H7 (cell line): Measurements from ENCODE around the gene PMF1. TPM values are rescaled to one million over a fixed set of nuclear protein-coding genes. Genes with fewer than 3 reads are reported as not detected.
"Not testable (repeated sequence)": the region's sequence is repeated elsewhere in the genome, so short reads cannot be mapped to it uniquely, and the experiment has no call there.

Experiments
- DNase-seq: peaks from one replicate; pipeline ENCODE4 v3.0.0; 2012
- H3K27me3 ChIP-seq: 2 replicates; pipeline ENCODE4 v1.6.0; 2011; ENCODE audit warnings: mild to moderate bottlenecking, low read length; ENCODE audit not compliant: control insufficient read depth, insufficient read depth
- H3K36me3 ChIP-seq: replicated peaks from 2 replicates; pipeline ENCODE4 v1.5.1; 2011; ENCODE audit warnings: low read length; ENCODE audit not compliant: control insufficient read depth, insufficient read depth
- H3K4me3 ChIP-seq: 2 replicates; pipeline ENCODE4 v1.5.1; 2011; ENCODE audit warnings: low read depth, mild to moderate bottlenecking, control low read depth, low read length, moderate library complexity; ENCODE audit not compliant: insufficient read depth
- total RNA-seq: library from RNA; depleted of rRNA; stranded (reverse); fragments of >200 nt; shearing (Covaris generic); gene quantifications from 2 replicates; pipeline ENCODE4 v1.2.3, GENCODE V29; 2014; rRNA removed

The PMF1 gene, protein sequence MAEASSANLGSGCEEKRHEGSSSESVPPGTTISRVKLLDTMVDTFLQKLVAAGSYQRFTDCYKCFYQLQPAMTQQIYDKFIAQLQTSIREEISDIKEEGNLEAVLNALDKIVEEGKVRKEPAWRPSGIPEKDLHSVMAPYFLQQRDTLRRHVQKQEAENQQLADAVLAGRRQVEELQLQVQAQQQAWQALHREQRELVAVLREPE
- total RNA-seq, result 286 and 290 TPM in 2 replicates

DNA sequence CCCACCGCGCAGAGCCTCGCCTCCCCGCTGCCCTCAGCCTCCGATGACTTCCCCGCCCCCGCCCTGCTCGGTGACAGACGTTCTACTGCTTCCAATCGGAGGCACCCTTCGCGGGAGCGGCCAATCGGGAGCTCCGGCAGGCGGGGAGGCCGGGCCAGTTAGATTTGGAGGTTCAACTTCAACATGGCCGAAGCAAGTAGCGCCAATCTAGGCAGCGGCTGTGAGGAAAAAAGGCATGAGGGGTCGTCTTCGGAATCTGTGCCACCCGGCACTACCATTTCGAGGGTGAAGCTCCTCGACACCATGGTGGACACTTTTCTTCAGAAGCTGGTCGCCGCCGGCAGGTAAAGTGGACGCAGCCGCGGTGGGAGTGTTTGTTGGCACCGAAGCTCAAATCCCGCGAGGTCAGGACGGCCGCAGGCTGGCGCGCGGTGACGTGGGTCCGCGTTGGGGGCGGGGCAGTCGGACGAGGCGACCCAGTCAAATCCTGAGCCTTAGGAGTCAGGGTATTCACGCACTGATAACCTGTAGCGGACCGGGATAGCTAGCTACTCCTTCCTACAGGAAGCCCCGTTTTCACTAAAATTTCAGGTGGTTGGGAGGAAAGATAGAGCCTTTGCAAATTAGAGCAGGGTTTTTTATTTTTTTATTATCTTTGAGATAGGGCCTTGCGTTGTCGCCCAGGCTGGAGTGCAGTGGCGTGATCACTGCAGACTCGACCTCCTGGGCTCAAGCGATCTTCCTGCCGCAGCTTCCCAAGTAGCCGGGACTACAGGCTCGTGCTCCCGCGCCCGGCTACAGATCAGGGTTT lies at the start of gene PMF1:
PMF1 (plus strand) TSS at position 175 of the 811 bp plus-strand sequence; CDS start at position 184, 9 bp downstream.
- DNase-seq, result peak; percentile 100
- H3K27me3 ChIP-seq, result no peaks in the 10 kb centered on the region
- H3K4me3 ChIP-seq, result peak within 1 kb of the TSS; percentile 93
- peaks cover 7% of the 10 kb centered on the region for H3K36me3 ChIP-seq

DNA sequence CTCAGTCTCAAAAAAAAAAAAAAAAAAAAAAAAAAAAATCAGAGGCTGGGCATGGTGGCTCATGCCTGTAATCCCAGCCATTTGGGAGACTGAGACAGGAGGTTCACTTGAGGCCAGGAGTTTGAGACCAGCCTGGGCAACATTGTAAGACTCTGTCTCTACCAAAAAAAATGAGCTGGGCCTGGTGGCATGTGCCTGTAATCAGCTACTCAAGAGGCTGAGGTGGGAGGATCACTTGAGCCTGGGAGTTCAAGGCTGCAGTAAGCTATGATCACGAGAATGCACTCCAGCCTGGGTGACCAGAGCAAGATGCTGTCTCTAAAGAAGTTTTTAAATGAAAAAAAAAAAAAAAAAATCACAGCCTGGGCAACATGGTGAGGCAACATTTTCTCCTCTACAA lies 49.1 kb upstream of the PMF1 start:
- no peak for DNase-seq
- no peaks in the 10 kb centered on the region for H3K27me3 ChIP-seq
- no peaks in the 10 kb centered on the region for H3K36me3 ChIP-seq
- H3K4me3 ChIP-seq, result no peak overlapping the region

DNA sequence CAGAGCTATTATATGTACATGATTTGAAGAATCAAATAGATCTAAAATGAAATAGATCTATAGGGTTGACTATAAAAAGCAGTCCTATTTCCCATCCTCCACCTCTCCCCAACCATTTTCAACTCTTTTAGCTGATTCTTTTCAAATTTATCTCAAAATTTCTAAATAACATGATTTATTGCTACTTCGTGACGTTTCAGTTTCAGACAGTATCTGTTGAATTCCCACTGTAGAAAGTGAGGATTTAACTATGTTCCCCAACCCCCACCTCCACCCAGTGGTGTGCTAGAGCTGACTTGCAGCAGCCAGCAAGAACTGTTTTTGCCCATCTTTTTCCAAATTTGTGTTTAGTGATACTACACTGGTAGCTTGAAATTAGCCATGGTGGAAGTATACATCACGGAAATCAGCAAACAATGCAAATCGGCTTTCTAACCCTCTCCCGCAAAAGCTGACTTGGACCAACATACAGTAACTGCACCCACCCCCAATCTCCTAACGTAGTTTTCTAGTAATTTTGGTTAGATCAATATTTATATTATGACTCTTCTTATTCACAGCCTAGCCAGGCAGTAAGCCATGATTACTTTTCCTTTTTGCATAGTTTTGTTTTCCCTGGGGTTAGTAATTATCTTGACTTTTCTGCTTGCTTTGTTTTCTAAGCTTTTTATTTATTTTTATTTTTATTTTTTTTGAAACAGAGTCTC lies 48.5 kb upstream of the PMF1 start:
- Histone ChIP-seq H3K4me3 (no peak overlapping the region), H3K27me3 (no peaks in the 10 kb centered on the region), H3K36me3 (no peaks in the 10 kb centered on the region)
- DNase-seq, result no peak

DNA sequence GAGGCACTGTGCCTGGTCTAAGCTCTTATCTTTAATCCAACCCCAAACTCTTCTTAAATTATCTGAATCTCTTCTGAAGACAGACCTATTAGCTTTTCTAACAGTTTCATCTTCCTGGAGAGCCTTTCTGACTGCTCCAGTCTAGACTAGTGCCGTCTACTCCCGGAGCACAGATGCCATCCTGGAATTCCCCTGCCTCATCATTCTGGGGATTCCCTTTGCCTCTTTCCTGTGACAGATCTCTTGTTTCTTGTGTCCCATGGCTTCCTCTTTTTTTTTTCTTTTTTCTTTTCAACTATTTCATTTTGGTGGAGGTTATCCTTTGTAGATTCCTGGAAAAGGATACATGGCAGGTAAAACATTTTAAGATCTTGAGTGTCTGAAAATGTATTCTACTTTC lies 47.7 kb upstream of the PMF1 start:
- H3K27me3 ChIP-seq, result no peaks in the 10 kb centered on the region
- DNase-seq, result no peak
- no peaks in the 10 kb centered on the region for H3K36me3 ChIP-seq
- no peak overlapping the region for H3K4me3 ChIP-seq

DNA sequence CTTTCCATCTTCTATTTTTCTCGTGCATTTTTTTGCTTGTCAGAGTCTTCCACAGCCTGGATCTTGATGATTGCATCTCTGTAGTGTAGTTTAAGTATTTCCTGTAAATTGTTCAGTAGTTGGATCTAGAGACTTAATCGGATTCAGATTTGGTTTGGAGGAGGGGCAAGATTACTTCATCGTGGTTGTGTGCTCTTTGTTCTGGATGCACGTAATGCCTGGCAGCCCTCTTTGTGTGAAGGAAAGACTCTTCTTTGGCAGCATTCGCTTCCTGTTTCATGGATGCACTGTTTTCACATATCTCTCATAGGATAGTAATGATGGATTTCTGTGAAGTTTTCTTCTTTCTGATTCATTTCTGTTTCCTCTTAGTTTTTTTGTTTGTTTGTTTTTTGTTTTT lies 45.3 kb upstream of the PMF1 start:
- Histone ChIP-seq H3K36me3 (no peaks in the 10 kb centered on the region), H3K27me3 (no peaks in the 10 kb centered on the region), H3K4me3 (no peak overlapping the region)
- no peak for DNase-seq

DNA sequence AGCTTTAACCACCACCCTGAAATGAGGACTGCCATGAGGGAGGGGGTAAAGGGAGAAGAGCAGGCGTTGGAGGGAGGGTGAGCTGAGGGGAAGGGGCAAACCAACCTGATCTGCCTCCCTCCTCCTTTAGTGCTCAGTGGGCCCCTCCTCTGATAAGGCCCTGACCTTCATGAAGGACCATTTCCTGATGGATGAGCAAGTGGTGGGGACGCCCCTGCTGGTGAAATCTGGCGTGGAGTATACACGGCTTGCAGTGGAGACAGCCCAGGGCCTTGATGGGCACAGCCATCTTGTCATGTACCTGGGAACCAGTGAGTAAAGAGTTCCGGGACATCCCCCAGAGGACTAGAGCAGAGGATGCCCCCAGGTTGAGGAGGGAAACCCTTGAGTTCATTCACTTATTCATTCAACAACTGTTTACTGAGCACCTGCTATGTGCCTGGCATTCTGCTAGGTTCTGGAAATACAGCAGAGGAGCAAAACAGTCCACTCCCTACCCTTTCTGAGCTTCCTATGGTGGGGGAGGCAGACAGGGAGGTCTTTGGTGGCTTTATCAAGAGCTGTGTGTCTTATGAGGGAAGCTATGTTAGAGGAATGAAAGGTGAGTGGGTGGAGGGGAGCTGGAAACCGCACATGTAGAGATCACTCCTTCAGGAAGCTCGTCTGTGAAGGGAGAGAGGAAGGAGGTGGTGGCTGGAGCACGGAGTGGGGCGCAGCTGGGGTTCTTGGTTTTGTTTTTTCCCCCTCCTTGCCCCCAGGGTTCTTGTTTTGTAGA lies 39.9 kb upstream of the PMF1 start:
- Histone ChIP-seq H3K36me3 (no peaks in the 10 kb centered on the region; the same call in none of the 2 replicates), H3K27me3 (no peaks in the 10 kb centered on the region), H3K4me3 (no peak overlapping the region)
- DNase-seq, result peak; percentile 71

DNA sequence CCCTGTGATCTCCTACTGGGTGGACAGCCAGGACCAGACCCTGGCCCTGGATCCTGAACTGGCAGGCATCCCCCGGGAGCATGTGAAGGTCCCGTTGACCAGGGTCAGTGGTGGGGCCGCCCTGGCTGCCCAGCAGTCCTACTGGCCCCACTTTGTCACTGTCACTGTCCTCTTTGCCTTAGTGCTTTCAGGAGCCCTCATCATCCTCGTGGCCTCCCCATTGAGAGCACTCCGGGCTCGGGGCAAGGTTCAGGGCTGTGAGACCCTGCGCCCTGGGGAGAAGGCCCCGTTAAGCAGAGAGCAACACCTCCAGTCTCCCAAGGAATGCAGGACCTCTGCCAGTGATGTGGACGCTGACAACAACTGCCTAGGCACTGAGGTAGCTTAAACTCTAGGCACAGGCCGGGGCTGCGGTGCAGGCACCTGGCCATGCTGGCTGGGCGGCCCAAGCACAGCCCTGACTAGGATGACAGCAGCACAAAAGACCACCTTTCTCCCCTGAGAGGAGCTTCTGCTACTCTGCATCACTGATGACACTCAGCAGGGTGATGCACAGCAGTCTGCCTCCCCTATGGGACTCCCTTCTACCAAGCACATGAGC lies 36.1 kb upstream of the PMF1 start:
- H3K27me3 ChIP-seq, result no peaks in the 10 kb centered on the region
- H3K4me3 ChIP-seq, result no peak overlapping the region
- no peaks in the 10 kb centered on the region; the same call in none of the 2 replicates for H3K36me3 ChIP-seq
- DNase-seq, result peak; percentile 40

DNA sequence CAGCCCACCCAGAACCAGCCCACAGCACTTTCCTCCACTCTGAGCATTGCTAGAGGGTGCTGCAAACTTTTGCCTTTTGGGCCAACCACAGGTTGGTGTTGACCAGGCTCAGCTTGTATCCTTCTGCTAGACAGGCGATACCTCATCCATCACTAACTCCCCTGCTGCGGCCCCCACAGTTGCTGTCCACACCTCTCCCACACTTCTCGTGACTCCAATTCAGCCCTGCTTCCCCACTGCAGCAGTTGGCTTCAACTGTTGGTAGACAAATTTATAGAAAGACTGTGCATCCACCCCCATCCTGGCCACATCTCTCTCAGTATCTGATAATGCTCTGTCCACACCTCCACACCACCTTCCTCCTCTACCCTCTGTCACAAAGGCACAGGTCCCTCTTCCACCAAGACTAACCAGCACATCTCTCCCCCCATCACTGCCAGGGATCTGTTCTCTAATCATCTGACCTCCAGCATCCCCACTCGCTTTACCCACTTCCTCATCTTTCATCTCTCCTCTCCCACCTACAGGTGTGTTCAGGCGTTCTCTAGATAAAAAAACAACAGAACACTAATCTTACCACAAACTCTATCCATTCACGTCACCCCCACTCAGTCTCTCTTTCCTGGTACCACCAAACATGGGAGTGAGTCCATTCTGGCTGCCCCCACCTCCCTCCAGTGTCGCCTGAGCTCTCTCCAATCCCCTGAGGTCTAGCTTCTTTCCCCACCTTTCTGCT lies 34.7 kb upstream of the PMF1 start:
- Histone ChIP-seq H3K27me3 (no peaks in the 10 kb centered on the region), H3K4me3 (no peak overlapping the region), H3K36me3 (no peaks in the 10 kb centered on the region; the same call in none of the 2 replicates)
- peak; percentile 26 for DNase-seq

DNA sequence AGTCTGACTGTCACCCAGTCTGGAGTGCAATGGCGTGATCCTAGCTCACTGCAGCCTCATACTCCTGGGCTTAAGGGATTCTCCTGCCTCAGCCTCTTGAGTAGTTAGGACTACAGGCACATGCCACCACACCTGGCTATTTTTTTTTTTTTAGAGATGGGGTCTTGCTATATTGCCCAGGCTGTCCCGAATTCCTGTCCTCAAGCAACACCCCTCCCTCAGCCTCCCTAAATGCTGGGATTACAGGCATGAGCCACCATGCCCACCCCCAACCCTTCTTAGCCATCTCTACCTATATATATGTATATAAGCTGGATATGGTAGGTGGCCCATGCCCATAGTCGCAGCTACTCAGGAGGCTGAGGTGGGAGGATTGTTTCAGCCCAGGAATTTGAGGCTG lies 32.3 kb upstream of the PMF1 start:
- H3K4me3 ChIP-seq, result no peak overlapping the region
- H3K27me3 ChIP-seq, result no peaks in the 10 kb centered on the region
- H3K36me3 ChIP-seq, result no peaks in the 10 kb centered on the region; the same call in none of the 2 replicates
- DNase-seq, result no peak

DNA sequence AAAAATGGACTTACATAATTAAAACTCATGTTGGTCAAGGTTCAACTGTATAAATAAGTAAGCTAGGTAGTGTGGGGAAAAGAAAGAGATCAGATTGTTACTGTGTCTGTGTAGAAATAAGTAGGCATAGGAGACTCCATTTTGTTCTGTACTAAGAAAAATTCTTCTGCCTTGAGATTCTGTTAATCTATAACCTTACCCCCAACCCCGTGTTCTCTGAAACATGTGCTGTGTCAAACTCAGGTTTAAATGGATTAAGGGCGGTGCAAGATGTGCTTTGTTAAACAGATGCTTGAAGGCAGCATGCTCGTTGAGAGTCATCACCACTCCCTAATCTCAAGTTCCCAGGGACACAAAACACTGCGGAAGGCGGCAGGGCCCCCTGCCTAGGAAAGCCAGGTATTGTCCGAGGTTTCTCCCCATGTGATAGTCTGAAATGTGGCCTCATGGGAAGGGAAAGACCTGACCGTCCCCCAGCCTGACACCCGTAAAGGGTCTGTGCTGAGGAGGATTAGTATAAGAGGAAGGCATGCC lies 31.3 kb upstream of the PMF1 start:
- H3K36me3 ChIP-seq, DNase-seq, H3K27me3 ChIP-seq, H3K4me3 ChIP-seq: not testable (repeated sequence)

DNA sequence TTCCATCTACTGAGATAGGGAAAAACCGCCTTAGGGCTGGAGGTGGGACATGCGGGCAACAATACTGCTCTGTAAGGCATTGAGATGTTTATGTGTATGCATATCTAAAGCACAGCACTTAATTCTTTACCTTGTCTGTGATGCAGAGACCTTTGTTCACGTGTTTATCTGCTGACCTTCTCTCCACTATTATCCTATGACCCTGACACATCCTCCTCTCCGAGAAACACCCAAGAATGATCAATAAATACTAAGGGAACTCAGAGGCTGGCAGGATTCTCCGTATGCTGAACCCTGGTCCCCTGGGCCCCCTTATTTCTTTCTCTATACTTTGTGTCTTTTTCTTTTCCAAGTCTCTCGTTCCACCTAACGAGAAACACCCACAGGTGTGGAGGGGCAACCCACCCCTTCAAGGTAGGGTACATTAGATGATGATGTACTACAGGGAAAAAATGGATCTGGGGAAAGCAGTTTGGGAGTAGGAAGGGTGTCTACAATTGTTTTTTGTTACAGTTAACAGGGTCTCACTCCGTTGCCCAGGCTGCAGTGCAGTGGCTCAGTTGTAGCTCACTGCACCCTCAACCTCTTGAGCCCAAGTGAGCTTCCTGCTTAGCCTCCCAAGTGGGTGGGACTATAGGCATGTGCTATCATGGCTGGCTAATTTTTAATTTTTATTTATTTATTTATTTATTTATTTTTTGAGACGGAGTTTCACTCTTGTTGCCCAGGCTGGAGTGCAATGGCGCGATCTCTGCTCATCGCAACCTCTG lies 30.6 kb upstream of the PMF1 start:
- not testable (repeated sequence) for H3K27me3 ChIP-seq, H3K36me3 ChIP-seq, DNase-seq, H3K4me3 ChIP-seq

DNA sequence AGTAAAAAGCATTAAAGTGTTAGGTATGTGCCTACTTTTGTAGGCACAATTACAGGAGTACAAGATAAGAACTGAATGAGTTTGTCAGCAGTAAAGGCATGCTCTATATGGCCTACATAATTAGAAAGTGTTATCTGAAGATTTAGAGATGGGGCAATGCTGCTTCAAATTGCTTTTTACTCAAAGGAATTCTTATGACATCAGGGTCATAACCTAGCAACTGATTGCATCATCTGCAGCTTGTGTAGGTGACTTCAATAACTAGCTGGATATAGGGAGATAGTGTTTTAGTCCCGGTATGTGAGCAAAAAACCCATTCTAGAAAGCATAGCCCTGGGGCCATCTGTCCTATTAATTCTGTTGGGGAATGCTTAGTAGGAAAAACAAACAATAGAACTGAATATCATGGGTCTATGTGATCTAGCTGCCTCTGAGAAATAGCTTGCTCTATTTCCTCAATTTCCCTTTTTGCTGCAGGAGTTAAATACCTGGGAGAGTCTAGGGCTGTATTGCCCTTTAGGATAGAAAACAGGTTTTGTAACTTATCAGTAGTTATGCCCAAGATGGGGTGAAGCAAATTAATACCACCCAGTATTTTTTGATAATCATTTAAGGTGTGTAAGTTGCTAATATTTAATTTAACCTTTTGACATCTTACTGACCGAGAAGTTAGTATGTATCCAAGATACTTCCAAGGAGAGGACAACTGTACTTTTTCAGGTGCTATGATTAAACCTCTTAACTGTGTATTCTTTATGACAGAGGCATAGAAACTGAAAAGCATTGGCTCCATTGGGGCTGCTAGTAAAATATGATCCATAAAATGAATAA lies 26.2 kb upstream of the PMF1 start:
- not testable (repeated sequence) for H3K27me3 ChIP-seq, H3K36me3 ChIP-seq, H3K4me3 ChIP-seq, DNase-seq
